HEK293 (cell line): ENCODE results near the gene HSD17B1.

Source experiments
- CTCF ChIA-PET: fragments of 350-600 bp; formaldehyde crosslinking; extraction: SDS; loops from one replicate; lab custom pipeline; 2021; ENCODE audit warnings: antibody characterized with exemption; lab: Yijun Ruan, JAX
- POLR2A ChIA-PET: fragments of 300-600 bp; formaldehyde crosslinking; extraction: SDS; loops from one replicate; lab custom pipeline; 2020; ENCODE audit warnings: antibody characterized with exemption, inconsistent platforms; lab: Yijun Ruan, JAX
- H3K27ac ChIP-seq: fragments of 200-500 bp; sonication (Bioruptor generic); 2 replicates; pipeline ENCODE4 v1.5.1; 2014; ENCODE audit warnings: low read depth, low read length, control low read depth, inconsistent platforms; ENCODE audit errors: extremely low read depth
- H3K36me3 ChIP-seq, 2 experiments: fragments of 200-500 bp in 1 of 2; sonication (Bioruptor generic) in 1 of 2; 1 replicate in 1 of 2; 2 replicates in 1 of 2; pipeline ENCODE4 v1.5.1; 2014 to 2017; ENCODE audit warnings: inconsistent platforms in 2 of 2, low read length in 2 of 2; ENCODE audit not compliant: control insufficient read depth in 2 of 2, insufficient read depth in 1 of 2
- H3K4me1 ChIP-seq: fragments of 200-500 bp; sonication (Bioruptor generic); 2 replicates; pipeline ENCODE4 v1.5.1; 2014; ENCODE audit warnings: mild to moderate bottlenecking, low read length, inconsistent platforms; ENCODE audit not compliant: control insufficient read depth, insufficient read depth
- H3K4me3 ChIP-seq: 2 replicates; pipeline ENCODE4 v1.5.1; 2011; ENCODE audit warnings: low read depth, mild to moderate bottlenecking, control low read depth, low read length, moderate library complexity
- H3K9me3 ChIP-seq: fragments of 200-500 bp; sonication (Bioruptor generic); 2 replicates; pipeline ENCODE4 v1.5.1; 2014; ENCODE audit warnings: low read depth, low read length, inconsistent platforms; ENCODE audit not compliant: control insufficient read depth, insufficient read depth
- KLF1 ChIP-seq: fragments of 450-650 bp; formaldehyde crosslinking; IDR thresholded peaks from 2 replicates; pipeline ENCODE4 v1.5.1; 2016; ENCODE audit warnings: missing biosample characterization, missing genetic modification characterization
- MYNN ChIP-seq: fragments of 450-650 bp; formaldehyde crosslinking; IDR thresholded peaks from 2 replicates; pipeline ENCODE4 v1.5.1; 2016; ENCODE audit warnings: missing biosample characterization, missing genetic modification characterization, borderline replicate concordance
- OVOL3 ChIP-seq: fragments of 450-650 bp; formaldehyde crosslinking; IDR thresholded peaks from 2 replicates; pipeline ENCODE4 v1.5.1; 2016; ENCODE audit warnings: missing biosample characterization, missing genetic modification characterization
- RBAK ChIP-seq: fragments of 450-650 bp; formaldehyde crosslinking; IDR thresholded peaks from 2 replicates; pipeline ENCODE4 v1.5.1; 2016; ENCODE audit warnings: missing biosample characterization, missing genetic modification characterization
- ZBTB26 ChIP-seq: fragments of 450-650 bp; formaldehyde crosslinking; optimal IDR thresholded peaks from 2 replicates; pipeline ENCODE3; 2016; ENCODE audit warnings: missing biosample characterization, mild to moderate bottlenecking, missing genetic modification characterization
- ZBTB48 ChIP-seq: fragments of 450-650 bp; formaldehyde crosslinking; IDR thresholded peaks from 2 replicates; pipeline ENCODE4 v1.5.1; 2016; ENCODE audit warnings: missing biosample characterization, missing genetic modification characterization
- ZNF138 ChIP-seq: fragments of 450-650 bp; formaldehyde crosslinking; IDR thresholded peaks from 2 replicates; pipeline ENCODE4 v1.5.1; 2016; ENCODE audit warnings: missing biosample characterization, missing genetic modification characterization, borderline replicate concordance
- ZNF280C ChIP-seq: fragments of 450-650 bp; formaldehyde crosslinking; IDR thresholded peaks from 2 replicates; pipeline ENCODE4 v1.5.1; 2016; ENCODE audit warnings: missing biosample characterization, missing genetic modification characterization
- ZNF501 ChIP-seq: fragments of 450-650 bp; formaldehyde crosslinking; IDR thresholded peaks from 2 replicates; pipeline ENCODE4 v1.5.1; 2016; ENCODE audit warnings: missing biosample characterization, missing genetic modification characterization
- ZNF549 ChIP-seq: fragments of 450-650 bp; IDR thresholded peaks from 2 replicates; pipeline ENCODE4 v1.5.1; 2018; ENCODE audit warnings: missing biosample characterization, missing genetic modification characterization, mild to moderate bottlenecking, inconsistent platforms, moderate library complexity
- ZNF555 ChIP-seq: fragments of 450-650 bp; formaldehyde crosslinking; conservative IDR thresholded peaks from 2 replicates; pipeline ENCODE4 v1.5.1; 2017; ENCODE audit warnings: missing biosample characterization, mild to moderate bottlenecking, missing genetic modification characterization, inconsistent platforms
- ZNF623 ChIP-seq: fragments of 450-650 bp; formaldehyde crosslinking; IDR thresholded peaks from 2 replicates; pipeline ENCODE4 v1.5.1; 2016; ENCODE audit warnings: missing biosample characterization, missing genetic modification characterization
- ZNF629 ChIP-seq: fragments of 450-650 bp; formaldehyde crosslinking; IDR thresholded peaks from 2 replicates; pipeline ENCODE4 v1.5.1; 2017; ENCODE audit warnings: missing biosample characterization, missing genetic modification characterization
- ZNF654 ChIP-seq: fragments of 450-650 bp; formaldehyde crosslinking; IDR thresholded peaks from 2 replicates; pipeline ENCODE4 v1.5.1; 2016; ENCODE audit warnings: low read depth, missing biosample characterization, missing genetic modification characterization
- ZNF692 ChIP-seq: fragments of 450-650 bp; formaldehyde crosslinking; IDR thresholded peaks from 2 replicates; pipeline ENCODE4 v1.5.1; 2016; ENCODE audit warnings: missing biosample characterization, missing genetic modification characterization
- TF ChIP-seq, protein P1 (sequence below): fragments of 450-650 bp; formaldehyde crosslinking; IDR thresholded peaks from 2 replicates; pipeline ENCODE4 v1.5.1; 2016; ENCODE audit warnings: missing biosample characterization, missing genetic modification characterization
- TF ChIP-seq, protein P2 (sequence below): fragments of 450-650 bp; formaldehyde crosslinking; IDR thresholded peaks from 2 replicates; pipeline ENCODE4 v1.5.1; 2016; ENCODE audit warnings: missing biosample characterization, missing genetic modification characterization
- TF ChIP-seq, protein P3 (sequence below): fragments of 450-650 bp; formaldehyde crosslinking; IDR thresholded peaks from 2 replicates; pipeline ENCODE4 v1.5.1; 2016; ENCODE audit warnings: missing biosample characterization, missing genetic modification characterization
- TF ChIP-seq, protein P4 (sequence below): fragments of 450-650 bp; formaldehyde crosslinking; IDR thresholded peaks from 2 replicates; pipeline ENCODE4 v1.5.1; 2017; ENCODE audit warnings: missing biosample characterization, mild to moderate bottlenecking, missing genetic modification characterization, moderate library complexity

HSD17B1 gene

DNA sequence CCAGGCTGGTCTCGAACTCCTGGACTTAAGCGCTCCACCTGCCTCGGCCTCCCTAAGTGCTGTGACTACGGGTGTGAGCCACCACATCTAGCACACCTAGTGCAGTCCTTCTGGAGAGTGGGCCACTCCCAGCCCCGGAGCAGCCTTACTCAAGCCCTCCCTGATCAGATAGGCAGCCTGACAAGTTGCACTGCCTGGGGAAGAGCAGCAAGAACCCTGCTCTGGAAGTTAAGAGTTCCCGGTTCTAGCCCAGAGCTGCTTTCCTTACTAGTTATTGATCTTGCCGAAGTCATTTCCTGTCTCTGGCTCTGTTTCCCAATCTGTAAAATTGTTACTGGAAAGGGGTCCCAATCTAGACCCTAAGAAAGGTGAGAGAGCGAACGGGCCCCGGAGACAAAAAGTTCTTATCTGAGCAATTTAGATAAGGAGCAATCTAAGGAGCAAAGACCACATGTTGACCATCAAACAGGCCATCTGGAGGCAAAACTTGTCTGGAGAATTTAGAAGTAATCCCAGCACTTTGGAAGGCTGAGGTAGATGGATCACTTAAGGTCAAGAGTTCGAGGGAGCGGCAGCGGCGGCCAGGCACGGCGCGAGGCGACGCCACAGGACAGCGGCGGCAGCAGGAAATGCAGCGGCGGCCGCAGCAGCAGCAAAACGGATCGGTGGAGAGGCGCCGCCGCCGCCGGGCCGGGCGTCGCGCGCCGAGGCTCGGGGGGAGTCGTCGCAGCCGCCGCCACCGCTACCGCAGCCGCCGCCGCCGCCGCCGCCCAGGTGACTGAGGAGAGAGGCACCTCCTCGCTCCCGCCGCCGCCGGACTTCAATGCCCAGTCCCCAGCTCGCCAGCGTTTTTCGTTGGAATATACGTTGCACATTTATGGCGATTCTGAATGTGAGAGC is 21.0 kb upstream of the HSD17B1 start (continued):
- TF ChIP-seq OVOL3 (tag by site-specific recombination): no peak
- no peak for TF ChIP-seq ZNF549 (tag by site-specific recombination)
- peak; percentile 44 for TF ChIP-seq ZBTB26 (tag by site-specific recombination)
- TF ChIP-seq ZNF692 (tag by site-specific recombination): no peak
- TF ChIP-seq ZNF280C (tag by site-specific recombination): no peak
- no peak for TF ChIP-seq ZNF138 (tag by site-specific recombination)
- no peak for TF ChIP-seq ZNF654 (tag by site-specific recombination)
- no peak for TF ChIP-seq ZNF555

DNA sequence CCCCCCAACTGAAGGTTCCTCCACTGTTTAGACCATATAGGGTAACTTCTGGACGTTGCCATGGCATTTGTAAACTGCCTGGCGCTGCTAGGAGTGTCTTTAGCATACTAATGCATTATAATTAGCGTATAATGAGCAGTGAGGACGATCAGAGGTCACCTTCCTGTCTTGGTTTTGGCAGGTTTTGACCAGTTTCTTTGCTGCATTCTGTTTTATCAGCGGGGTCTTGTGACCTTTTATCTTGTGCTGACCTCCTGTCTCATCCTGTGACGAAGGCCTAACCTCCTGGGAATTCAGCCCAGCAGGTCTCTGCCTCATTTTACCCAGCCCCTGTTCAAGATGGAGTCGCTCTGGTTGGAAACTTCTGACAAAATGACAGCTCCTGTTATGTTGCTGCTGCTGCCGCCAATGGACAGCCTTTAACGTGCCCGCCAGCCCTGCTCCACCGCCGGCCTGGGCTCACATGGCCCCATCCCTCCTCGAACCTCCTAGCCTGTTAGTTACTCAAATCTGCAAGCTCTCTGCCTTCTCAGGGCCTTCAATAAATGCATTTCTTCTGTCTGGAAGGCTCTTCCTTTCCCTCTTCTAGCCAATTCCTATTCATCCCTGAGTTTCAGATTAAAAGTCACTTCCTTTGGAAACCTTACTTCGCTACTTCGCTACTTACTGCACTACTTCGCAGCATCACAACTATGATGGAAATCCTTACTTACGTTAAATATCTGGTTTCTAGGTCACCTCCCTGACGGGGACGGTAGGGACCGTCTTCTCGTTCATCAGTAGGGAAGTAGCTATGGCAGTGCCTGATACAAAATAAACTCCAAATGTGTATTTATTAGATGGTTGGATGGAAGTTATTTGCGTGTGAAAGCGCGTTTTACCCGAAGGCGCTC is 17.3 kb upstream of the HSD17B1 start:
- POLR2A ChIA-PET: interaction anchor here (0.5 to 2.7 kb wide), 13 partner anchors 8 to 518 kb away, joined by 3 to 23 read pairs (median 5); partner anchors contain the start of genes CAVIN1, DNAJC7, RETREG3 and STAT3
- peaks cover 19% of the 10 kb centered on the region for H3K4me1 ChIP-seq
- no peaks in the 10 kb centered on the region for H3K9me3 ChIP-seq
- H3K36me3 ChIP-seq: peaks cover 12 to 21% of the 10 kb centered on the region in 2 experiments; a peak in 2 of 3 replicates
- peak overlapping the region; percentile 44 for H3K4me3 ChIP-seq
- CTCF ChIA-PET: interaction anchor here (0.7 to 4.1 kb wide), 4 partner anchors 8 to 415 kb away, joined by 3 to 19 read pairs (median 5); no protein-coding TSS in a partner anchor
- peak overlapping the region; percentile 98 for H3K27ac ChIP-seq
- TF ChIP-seq, protein P1, sequence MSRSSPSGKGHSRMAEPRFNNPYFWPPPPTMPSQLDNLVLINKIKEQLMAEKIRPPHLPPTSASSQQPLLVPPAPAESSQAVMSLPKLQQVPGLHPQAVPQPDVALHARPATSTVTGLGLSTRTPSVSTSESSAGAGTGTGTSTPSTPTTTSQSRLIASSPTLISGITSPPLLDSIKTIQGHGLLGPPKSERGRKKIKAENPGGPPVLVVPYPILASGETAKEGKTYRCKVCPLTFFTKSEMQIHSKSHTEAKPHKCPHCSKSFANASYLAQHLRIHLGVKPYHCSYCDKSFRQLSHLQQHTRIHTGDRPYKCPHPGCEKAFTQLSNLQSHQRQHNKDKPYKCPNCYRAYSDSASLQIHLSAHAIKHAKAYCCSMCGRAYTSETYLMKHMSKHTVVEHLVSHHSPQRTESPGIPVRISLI (tag by site-specific recombination): no peak
- TF ChIP-seq MYNN (peak; percentile 95), ZNF501 (0 out of 2 replicates have a peak, but pooled peaks have one; percentile 77), KLF1 (no peak), ZBTB26 (tag by site-specific recombination) (no peak), ZNF623 (tag by site-specific recombination) (no peak), ZNF629 (tag by site-specific recombination) (peak; percentile 89; the same call in 1 of the 2 replicates), RBAK (tag by site-specific recombination) (no peak), ZBTB48 (tag by site-specific recombination) (peak; percentile 99)
- TF ChIP-seq, protein P2, sequence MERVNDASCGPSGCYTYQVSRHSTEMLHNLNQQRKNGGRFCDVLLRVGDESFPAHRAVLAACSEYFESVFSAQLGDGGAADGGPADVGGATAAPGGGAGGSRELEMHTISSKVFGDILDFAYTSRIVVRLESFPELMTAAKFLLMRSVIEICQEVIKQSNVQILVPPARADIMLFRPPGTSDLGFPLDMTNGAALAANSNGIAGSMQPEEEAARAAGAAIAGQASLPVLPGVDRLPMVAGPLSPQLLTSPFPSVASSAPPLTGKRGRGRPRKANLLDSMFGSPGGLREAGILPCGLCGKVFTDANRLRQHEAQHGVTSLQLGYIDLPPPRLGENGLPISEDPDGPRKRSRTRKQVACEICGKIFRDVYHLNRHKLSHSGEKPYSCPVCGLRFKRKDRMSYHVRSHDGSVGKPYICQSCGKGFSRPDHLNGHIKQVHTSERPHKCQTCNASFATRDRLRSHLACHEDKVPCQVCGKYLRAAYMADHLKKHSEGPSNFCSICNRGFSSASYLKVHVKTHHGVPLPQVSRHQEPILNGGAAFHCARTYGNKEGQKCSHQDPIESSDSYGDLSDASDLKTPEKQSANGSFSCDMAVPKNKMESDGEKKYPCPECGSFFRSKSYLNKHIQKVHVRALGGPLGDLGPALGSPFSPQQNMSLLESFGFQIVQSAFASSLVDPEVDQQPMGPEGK (tag by site-specific recombination): peak; percentile 87; the same call in 1 of the 2 replicates
- TF ChIP-seq, protein P3, sequence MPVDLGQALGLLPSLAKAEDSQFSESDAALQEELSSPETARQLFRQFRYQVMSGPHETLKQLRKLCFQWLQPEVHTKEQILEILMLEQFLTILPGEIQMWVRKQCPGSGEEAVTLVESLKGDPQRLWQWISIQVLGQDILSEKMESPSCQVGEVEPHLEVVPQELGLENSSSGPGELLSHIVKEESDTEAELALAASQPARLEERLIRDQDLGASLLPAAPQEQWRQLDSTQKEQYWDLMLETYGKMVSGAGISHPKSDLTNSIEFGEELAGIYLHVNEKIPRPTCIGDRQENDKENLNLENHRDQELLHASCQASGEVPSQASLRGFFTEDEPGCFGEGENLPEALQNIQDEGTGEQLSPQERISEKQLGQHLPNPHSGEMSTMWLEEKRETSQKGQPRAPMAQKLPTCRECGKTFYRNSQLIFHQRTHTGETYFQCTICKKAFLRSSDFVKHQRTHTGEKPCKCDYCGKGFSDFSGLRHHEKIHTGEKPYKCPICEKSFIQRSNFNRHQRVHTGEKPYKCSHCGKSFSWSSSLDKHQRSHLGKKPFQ (tag by site-specific recombination): peak; percentile 21; the same call in 1 of the 2 replicates
- TF ChIP-seq, protein P4, sequence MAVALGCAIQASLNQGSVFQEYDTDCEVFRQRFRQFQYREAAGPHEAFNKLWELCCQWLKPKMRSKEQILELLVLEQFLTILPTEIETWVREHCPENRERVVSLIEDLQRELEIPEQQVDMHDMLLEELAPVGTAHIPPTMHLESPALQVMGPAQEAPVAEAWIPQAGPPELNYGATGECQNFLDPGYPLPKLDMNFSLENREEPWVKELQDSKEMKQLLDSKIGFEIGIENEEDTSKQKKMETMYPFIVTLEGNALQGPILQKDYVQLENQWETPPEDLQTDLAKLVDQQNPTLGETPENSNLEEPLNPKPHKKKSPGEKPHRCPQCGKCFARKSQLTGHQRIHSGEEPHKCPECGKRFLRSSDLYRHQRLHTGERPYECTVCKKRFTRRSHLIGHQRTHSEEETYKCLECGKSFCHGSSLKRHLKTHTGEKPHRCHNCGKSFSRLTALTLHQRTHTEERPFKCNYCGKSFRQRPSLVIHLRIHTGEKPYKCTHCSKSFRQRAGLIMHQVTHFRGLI (tag by site-specific recombination): no peak
